ENCODE results near the gene TTLL11.

The TTLL11 gene

GRCh38 chr9:121949766-121950165, 143.3 kb downstream of the TTLL11 start:
- TF ChIP-seq CTCF (conservative IDR thresholded peaks at IDR 0.05) (no peak), ZFX (IDR thresholded peaks at IDR 0.05) (no peak)
- no peak overlapping the region for H3K27ac ChIP-seq

GRCh38 chr9:121949364-121949763, 143.7 kb downstream of the TTLL11 start:
- TF ChIP-seq CTCF (conservative IDR thresholded peaks at IDR 0.05): no peak
- TF ChIP-seq ZFX (IDR thresholded peaks at IDR 0.05): no peak
- no peak overlapping the region for H3K27ac ChIP-seq

GRCh38 chr9:121947775-121948174, 145.3 kb downstream of the TTLL11 start:
- TF ChIP-seq ZFX (IDR thresholded peaks at IDR 0.05) (no peak), CTCF (conservative IDR thresholded peaks at IDR 0.05) (no peak)
- H3K27ac ChIP-seq: no peak overlapping the region

- TF ChIP-seq CTCF (conservative IDR thresholded peaks at IDR 0.05) (no peak), ZFX (IDR thresholded peaks at IDR 0.05) (no peak)
- H3K27ac ChIP-seq: no peak overlapping the region
These were observed 146.6 kb downstream of the TTLL11 start for GRCh38 chr9:121946465-121946864.

- TF ChIP-seq ZFX (IDR thresholded peaks at IDR 0.05) (no peak), CTCF (conservative IDR thresholded peaks at IDR 0.05) (no peak)
- no peak overlapping the region for H3K27ac ChIP-seq
These were observed 147.3 kb downstream of the TTLL11 start for GRCh38 chr9:121945849-121946248.

GRCh38 chr9:121945281-121945680, 147.8 kb downstream of the TTLL11 start:
- H3K27ac ChIP-seq: no peak overlapping the region
- TF ChIP-seq CTCF (conservative IDR thresholded peaks at IDR 0.05) (no peak), ZFX (IDR thresholded peaks at IDR 0.05) (no peak)

GRCh38 chr9:121944711-121945191, 148.4 kb downstream of the TTLL11 start:
- H3K27ac ChIP-seq: no peak overlapping the region
- TF ChIP-seq CTCF (conservative IDR thresholded peaks at IDR 0.05) (no peak), ZFX (IDR thresholded peaks at IDR 0.05) (no peak)

Measured in C4-2B (cell line).